ENCODE measurements around the gene C1orf56.

The C1orf56 gene

GRCh38 chr1:151002051-151002450, 45.5 kb upstream of the C1orf56 start:
- Mint-ChIP-seq H3K27me3 (ENCODE audit: low read depth) (no peaks in the 10 kb centered on the region), H3K27ac (no peak overlapping the region), H3K9me3 (no peaks in the 10 kb centered on the region), H3K4me1 (peaks cover 25% of the 10 kb centered on the region), H3K36me3 (ENCODE audit: low read depth) (peaks cover 34% of the 10 kb centered on the region), H3K4me3 (peak overlapping the region in 1 of 3 experiments; percentile 16)
- TF ChIP-seq, protein P1, sequence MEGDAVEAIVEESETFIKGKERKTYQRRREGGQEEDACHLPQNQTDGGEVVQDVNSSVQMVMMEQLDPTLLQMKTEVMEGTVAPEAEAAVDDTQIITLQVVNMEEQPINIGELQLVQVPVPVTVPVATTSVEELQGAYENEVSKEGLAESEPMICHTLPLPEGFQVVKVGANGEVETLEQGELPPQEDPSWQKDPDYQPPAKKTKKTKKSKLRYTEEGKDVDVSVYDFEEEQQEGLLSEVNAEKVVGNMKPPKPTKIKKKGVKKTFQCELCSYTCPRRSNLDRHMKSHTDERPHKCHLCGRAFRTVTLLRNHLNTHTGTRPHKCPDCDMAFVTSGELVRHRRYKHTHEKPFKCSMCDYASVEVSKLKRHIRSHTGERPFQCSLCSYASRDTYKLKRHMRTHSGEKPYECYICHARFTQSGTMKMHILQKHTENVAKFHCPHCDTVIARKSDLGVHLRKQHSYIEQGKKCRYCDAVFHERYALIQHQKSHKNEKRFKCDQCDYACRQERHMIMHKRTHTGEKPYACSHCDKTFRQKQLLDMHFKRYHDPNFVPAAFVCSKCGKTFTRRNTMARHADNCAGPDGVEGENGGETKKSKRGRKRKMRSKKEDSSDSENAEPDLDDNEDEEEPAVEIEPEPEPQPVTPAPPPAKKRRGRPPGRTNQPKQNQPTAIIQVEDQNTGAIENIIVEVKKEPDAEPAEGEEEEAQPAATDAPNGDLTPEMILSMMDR (IDR thresholded peaks at IDR 0.05; ENCODE audit: unreplicated experiment in 3 of 3) = no peak

- peak overlapping the region; percentile 53 to 59 (median 57) for H3K4me3 Mint-ChIP-seq
- peaks cover 32% of the 10 kb centered on the region for H3K36me3 Mint-ChIP-seq (ENCODE audit: low read depth)
- H3K27ac Mint-ChIP-seq = peak overlapping the region; percentile 52 to 94 (median 72)
- peaks cover 30% of the 10 kb centered on the region for H3K4me1 Mint-ChIP-seq
- no peaks in the 10 kb centered on the region for H3K27me3 Mint-ChIP-seq (ENCODE audit: low read depth)
- H3K9me3 Mint-ChIP-seq = no peaks in the 10 kb centered on the region
- TF ChIP-seq, protein P1 (IDR thresholded peaks at IDR 0.05; ENCODE audit: unreplicated experiment in 3 of 3) = no peak
Observed at GRCh38 chr1:151002611-151003010, 44.9 kb upstream of the C1orf56 start.

DNA sequence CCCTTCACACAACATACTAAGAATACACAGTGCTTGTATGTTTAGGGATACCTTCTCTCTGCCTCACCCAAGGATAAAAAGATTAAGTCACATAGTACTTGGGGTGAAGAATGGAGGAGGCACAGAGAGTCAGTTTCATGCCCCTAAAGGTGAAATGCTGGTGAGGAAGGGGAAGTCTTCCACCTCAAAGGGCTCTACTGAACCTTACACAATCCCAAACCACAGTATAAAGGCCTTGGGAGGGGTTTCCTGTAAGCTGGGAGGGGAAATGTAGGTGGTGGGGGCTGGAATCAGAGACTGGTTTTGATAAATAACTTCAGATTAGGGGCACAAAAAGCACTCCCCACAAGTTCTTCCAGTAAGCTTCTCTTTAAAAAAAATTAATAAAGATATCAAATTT, 44.4 kb upstream of the C1orf56 start:
- Mint-ChIP-seq H3K9me3 (no peaks in the 10 kb centered on the region), H3K4me3 (peak overlapping the region; percentile 53 to 59 (median 57)), H3K27me3 (ENCODE audit: low read depth) (no peaks in the 10 kb centered on the region), H3K36me3 (ENCODE audit: low read depth) (peaks cover 30% of the 10 kb centered on the region), H3K27ac (peak overlapping the region in 2 of 3 experiments; percentile 52 to 94), H3K4me1 (peaks cover 36% of the 10 kb centered on the region)
- TF ChIP-seq, protein P1 (IDR thresholded peaks at IDR 0.05; ENCODE audit: unreplicated experiment in 3 of 3) = no peak

- Mint-ChIP-seq H3K27ac (peak overlapping the region; percentile 94 to 99 (median 98)), H3K27me3 (ENCODE audit: low read depth) (no peaks in the 10 kb centered on the region), H3K4me3 (peak overlapping the region; percentile 93 to 96 (median 96)), H3K4me1 (peaks cover 51% of the 10 kb centered on the region), H3K9me3 (no peaks in the 10 kb centered on the region), H3K36me3 (ENCODE audit: low read depth) (peaks cover 15% of the 10 kb centered on the region)
- TF ChIP-seq, protein P1 (IDR thresholded peaks at IDR 0.05; ENCODE audit: unreplicated experiment in 3 of 3) = no peak
Observed at GRCh38 chr1:151005729-151006319, 41.7 kb upstream of the C1orf56 start.

DNA sequence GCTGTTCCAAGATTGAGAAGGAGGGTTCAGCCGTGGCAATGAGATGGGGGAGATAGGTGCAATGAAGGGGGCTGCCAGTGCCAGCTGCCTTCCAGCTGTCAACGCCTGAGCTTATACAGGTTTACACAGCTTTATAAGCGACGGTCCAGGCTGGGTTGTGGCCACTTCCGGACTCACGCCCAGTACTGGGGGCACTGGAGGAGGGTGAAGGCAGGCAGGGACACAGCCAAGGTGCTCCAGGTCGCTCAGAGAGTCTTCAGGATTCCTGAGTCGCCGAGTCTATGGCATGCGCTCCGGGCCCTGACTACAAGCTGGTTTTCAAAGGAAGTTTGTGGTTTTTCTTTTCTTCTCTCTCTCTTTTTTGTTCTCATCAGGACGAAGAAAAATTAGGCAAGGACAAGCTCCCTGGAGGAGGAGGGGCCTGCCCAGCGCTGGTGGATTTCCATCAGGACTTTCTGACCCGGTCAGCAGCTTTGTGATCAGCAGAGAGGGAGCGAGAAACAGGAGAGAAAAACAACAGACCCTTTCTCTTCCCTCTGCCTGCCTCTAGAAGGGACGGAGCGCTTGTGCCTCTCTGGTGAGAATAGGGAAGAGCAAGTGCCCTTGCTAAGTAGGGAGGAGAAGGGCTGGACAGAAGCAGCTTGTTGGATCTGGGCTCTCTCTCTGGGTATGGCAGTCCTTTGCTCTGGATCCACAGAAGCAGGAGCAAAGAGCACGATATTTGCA, 41.1 kb upstream of the C1orf56 start, which contains the start of gene MINDY1:
MINDY1 (minus strand) TSS at position 576 of the 726 bp plus-strand sequence. CDS start 4,285 bp downstream, outside the sequence.
- Mint-ChIP-seq H3K36me3 (ENCODE audit: low read depth) (peaks cover 11% of the 10 kb centered on the region), H3K4me3 (peak within 1 kb of the TSS; percentile 93 to 96 (median 96)), H3K4me1 (peaks cover 56% of the 10 kb centered on the region), H3K27ac (peak within 1 kb of the TSS; percentile 94 to 99 (median 98)), H3K9me3 (no peaks in the 10 kb centered on the region), H3K27me3 (ENCODE audit: low read depth) (no peaks in the 10 kb centered on the region)
- TF ChIP-seq, protein P1 (IDR thresholded peaks at IDR 0.05; ENCODE audit: unreplicated experiment in 3 of 3) = peak; percentile 56 to 72 (median 65)
